Kidney capillary endothelial cell (primary cell): ENCODE measurements around the gene TEX12.
A peak's percentile ranks its signal among the peaks of the same experiment; 100 is the strongest.
"Not testable (repeated sequence)": the region's sequence is repeated elsewhere in the genome, so short reads cannot be mapped to it uniquely, and the experiment has no call there.

Source experiments
- DNase-seq: peaks from one replicate; pipeline ENCODE4 v3.0.0-alpha.2; 2018; ENCODE audit warnings: low spot score

TEX12 gene

GRCh38 chr11:112167145-112167544, at the start of gene TEX12:
TSS of gene TEX12 (plus strand) at chr11:112167372. CDS start at chr11:112169269, 1,897 bp downstream.
- DNase-seq = no peak

DNA sequence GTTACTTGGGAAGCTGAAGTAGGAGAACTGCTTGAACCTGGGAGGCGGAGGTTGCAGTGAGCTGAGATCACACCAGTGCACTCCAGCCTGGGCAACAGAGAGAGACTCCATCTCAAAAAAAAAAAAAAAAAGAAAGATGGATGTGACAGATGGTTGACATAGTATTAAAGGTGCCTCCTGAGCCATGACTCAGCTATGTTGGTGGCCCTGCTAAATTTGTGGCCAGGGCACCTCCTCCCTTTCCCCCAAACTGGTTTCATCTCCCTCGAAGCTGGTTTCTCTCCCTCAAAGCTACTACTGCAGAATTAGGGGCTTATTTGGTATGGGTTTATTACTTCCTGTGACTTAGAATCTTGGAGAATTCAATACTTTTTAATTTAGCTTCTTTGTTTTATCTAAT, 49.0 kb upstream of the TEX12 start:
- DNase-seq = no peak

- no peak for DNase-seq
Measured at GRCh38 chr11:112121981-112122615, 45.1 kb upstream of the TEX12 start.

DNA sequence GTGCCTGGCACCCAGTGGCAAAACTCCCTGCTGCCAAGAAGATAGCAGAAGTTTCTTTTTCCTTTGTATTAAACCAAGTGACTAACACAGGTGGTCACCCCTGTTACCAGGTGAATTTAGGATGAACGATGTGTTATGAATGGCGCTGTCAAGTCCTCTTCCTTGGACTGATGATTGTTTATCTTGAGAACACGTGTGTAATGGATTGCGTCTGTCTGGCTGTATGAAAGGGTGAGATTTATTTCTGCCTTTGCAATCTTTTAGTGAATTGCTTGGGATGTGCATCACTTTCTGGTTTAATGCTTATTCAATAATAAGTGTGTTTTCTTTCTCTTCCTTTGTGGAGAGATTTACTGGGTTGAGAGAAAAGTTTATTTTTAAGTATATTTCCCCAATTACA, 44.0 kb upstream of the TEX12 start:
- DNase-seq = no peak

GRCh38 chr11:112127056-112127455, 40.1 kb upstream of the TEX12 start:
- no peak for DNase-seq

DNA sequence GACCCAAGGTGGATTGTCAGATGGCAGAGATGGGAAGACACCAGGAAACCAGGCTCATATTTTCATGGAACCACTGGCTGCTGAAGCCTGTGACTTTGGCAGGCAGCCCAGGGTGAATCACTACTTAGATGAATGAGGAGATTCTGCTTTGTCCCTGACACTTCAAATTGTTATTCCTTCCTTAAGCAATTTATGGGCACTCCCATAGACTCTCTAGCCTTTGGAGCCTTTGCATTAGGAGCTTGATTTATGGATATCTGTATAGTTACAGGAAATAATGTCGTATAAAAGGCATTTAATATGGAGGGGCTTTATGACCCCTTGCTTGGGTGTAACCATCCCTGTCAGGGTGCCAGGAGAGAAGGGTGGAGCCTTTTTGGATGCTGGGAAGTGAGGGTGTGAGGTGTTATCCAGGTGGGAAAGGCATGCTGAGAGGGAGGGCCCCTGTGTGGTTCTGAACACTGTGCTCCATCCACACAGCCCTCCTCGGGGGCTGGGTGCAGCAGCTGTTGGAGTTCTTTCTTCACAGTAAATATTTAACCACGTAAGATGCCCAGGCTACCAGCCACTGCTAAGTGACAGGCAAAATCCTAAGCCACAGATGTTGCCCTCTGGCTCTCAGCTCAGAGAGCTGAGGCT, 38.6 kb upstream of the TEX12 start:
- DNase-seq = peak; percentile 82

- no peak for DNase-seq
Measured at GRCh38 chr11:112129656-112130055, 37.5 kb upstream of the TEX12 start.

GRCh38 chr11:112132737-112133136, 34.4 kb upstream of the TEX12 start:
- DNase-seq = no peak

GRCh38 chr11:112134473-112134872, 32.7 kb upstream of the TEX12 start:
- DNase-seq = no peak

- no peak for DNase-seq
Measured at GRCh38 chr11:112143597-112143996, 23.6 kb upstream of the TEX12 start.

DNA sequence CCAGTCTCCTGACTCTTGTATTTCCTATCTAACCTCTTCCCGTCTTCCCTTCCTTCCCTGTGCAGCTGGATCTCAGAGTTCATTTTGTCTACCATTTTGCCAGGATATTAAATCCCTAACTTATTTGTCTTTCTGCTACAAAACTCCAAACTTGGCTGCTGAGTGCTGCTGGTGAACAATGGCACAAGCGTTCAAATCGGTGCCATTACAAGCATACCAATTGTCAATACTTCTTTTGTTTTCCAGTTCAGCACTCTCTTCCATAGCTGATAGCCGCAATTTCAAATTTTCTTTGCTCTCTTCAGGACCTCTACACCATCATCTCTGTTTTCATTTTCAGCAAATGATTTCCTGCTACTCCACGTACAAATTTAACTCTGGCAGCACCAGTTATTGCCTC, 16.7 kb upstream of the TEX12 start:
- no peak for DNase-seq

DNA sequence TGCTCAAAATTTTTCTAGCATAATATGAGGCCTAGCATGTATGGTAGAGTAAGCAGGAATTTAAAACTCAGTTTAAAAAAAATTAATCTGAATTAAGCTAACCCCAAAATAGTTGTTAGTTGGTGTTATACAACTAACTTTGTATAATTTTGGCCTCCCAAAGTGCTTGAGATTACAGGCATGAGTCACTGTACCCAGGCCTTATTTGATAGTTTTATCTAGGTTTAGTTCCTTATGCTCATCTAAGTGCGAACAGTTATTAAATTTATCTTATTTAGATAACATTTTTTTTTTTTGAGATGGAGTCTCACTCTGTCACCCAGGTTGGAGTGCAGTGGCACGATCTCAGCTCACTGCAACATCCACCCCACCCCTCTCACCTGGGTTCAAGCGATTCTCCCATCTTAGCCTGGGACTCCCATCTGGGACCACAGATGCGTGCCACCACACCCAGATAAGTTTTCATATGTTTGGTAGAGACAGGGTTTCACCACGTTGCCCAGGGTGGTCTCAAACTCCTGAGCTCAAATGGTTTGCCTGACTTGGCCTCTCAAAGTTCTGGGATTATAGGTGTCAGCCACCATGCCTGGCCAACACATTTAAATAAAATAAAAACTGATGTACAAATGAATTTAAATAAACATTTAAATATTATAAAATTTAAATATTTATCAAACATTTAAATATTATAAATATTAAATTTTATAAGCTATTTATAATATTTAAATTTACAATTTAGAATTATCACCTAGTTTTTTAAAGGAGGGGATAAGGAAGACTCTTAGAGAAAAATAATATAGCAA, 10.8 kb upstream of the TEX12 start:
- DNase-seq = no peak

GRCh38 chr11:112156956-112157766, 10.0 kb upstream of the TEX12 start:
- DNase-seq = peak; percentile 95

GRCh38 chr11:112159098-112160065, 7.8 kb upstream of the TEX12 start:
- no peak for DNase-seq

DNA sequence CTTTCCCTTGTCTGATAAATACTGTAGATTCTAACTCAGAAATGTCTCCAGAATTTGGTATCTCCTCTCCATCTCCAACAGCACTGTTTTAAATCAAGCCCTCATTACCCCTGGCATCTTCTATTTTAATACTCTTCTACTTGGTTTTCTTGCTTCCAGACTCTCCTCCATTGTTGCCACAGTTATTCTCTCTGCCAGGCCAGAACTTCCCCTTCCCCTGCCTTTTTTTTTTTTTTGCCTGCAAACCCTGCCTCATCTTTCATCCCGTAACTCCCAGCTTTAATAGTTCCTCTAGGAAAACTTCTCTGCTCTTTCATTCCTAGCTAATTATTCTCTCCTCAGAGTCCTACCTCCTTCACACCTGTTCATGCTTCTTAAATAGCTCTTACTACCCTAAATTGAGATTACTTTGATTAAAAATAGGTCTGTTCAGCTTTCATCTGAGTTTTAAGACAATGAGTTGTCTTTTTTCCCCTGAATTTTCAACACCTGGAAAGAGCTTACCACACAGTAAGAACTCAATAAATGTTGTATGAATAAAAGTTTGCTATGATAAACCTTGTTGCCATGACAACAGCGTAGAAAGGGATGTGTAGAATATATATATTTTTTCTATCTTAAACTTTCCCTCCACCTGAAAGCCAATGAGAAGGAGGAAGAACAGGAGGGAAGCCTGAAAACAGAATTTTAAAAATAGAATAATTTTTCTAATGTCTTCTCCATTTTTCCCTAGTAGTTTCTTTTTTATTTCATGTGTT, 6.9 kb upstream of the TEX12 start:
- no peak for DNase-seq

DNA sequence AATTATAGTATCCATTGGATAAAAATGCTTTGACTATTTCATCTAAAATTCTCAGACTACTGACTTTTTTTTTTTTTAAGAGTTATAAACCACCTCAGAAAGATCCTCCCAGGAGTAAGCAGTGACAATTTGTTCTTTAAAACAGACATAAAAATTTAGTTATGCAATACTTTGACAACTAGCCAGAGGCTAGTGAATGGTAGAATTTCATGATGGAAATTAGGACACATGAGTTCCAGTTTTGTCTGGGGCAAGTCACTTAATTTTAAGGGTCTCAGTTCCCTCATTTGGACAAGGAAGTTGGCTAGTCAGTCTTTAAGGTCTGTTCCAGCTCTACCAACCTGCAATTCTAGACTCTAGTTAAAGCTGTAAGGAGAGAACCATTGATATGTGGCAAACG, 6.2 kb upstream of the TEX12 start:
- no peak for DNase-seq

GRCh38 chr11:112162200-112162599, 5.0 kb upstream of the TEX12 start:
- not testable (repeated sequence) for DNase-seq

DNA sequence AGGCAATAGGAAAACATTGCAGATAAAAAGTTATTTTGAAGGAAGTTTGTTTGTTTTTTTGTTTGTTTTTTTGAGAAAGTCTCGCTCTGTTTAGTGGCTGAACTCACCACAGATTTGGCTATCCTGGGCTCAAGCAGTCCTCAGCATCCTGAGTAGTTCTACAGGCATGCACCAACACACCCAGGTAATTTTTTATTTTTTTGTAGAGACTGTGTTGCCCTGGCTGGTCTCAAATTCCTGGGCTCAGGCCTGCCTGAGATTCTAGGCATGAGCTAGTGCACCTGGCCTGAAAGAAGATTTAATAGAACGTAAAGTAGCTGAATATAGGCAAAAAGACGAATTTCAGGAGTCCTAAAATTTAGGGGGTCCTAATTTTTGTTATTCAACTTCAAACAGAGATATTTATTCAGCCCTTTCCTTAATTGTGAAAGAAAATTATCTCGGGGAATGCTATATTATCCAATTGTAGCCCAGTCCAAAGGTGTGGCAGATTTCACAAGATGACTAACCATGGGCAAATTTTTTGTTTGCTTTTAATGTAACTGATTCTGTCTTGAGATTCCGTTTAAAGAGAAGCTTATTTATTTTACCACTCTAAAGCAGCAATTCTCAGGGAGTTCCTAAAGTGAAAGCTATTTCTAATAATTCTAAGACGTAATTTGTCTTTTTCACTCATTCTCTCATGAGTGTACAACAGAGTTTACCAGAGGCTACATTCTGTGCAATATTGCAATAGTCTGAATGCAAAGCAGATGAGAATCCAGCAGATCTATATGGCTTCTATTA, 4.2 kb upstream of the TEX12 start:
- no peak for DNase-seq

DNA sequence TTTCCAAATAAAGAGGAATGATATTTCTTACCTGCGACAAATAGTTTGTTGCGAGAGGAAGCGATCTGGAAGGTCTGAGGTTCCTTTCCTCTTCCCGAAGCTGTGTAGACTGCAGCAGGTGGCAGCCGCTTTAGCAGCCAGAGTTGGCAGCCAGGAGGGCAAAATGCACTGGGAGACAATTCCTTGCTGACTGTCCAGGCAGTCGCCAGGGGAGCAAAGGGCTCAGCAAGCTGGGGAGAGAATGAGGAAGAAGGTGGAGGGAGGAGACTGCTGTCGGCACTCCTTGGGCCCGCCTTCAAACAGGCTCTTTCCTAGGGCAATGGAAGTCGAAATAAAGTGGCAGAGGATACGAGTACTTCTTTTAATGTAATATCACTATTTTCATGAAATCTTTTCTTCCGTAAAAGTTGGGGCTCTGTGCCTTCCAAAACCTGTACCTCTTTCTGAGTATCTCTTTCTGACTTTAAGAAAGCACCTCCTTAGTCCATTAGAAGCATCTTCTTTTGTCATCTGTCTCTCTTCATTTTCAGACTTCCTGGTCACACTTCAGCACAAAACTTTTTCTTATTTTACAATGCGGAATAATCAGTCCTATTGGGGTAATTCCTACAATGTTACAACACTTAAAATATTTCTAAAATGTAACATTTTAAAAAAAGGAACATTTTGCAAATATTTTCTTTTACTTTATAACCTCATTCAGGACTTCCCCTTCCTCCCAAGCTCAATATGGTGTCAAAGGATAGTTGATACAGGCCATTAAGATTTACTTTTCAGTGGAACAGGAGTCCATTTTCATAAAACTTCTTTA, 3.1 kb upstream of the TEX12 start, which contains the start of gene IL18:
TSS of gene IL18 (minus strand) at position 220 of the 811 bp plus-strand sequence. CDS start 9,041 bp downstream, outside the sequence.
- no peak for DNase-seq
